Measurements from ENCODE around the gene ATF4.

DNA sequence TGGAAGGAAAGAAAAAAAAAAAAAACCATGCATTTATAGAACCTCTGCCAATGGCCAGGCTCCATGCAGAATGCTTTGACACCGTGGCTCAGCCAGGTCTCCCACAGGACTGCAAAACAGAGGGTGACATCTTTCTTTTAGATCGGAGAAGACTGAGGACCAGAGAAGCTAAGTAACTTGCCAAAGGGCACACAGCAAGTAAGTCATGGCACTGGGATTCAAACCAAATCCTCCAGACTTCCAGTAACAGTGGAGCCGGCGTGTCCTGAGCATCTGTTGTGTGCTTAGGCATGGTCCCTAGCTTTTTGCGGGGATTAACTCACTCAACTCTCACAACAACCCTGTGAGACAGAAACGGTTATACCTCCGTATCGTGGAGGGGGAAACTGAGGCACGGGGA, 42.8 kb upstream of the ATF4 start:
- TF ChIP-seq, protein P1, sequence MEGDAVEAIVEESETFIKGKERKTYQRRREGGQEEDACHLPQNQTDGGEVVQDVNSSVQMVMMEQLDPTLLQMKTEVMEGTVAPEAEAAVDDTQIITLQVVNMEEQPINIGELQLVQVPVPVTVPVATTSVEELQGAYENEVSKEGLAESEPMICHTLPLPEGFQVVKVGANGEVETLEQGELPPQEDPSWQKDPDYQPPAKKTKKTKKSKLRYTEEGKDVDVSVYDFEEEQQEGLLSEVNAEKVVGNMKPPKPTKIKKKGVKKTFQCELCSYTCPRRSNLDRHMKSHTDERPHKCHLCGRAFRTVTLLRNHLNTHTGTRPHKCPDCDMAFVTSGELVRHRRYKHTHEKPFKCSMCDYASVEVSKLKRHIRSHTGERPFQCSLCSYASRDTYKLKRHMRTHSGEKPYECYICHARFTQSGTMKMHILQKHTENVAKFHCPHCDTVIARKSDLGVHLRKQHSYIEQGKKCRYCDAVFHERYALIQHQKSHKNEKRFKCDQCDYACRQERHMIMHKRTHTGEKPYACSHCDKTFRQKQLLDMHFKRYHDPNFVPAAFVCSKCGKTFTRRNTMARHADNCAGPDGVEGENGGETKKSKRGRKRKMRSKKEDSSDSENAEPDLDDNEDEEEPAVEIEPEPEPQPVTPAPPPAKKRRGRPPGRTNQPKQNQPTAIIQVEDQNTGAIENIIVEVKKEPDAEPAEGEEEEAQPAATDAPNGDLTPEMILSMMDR (conservative IDR thresholded peaks at IDR 0.05 in 1 of 2, IDR thresholded peaks at IDR 0.05 in 1 of 2; ENCODE audit: extremely low read depth in 1 of 2, insufficient read depth in 1 of 2, low read depth in 1 of 2, low read length in 2 of 2), result no peak
- TF ChIP-seq EZH2 (IDR thresholded peaks at IDR 0.05; ENCODE audit: borderline replicate concordance, low read length), result no peak
